ENCODE data around the gene CROCC.

GRCh38 chr1:16967962-16968361 lies 46.2 kb downstream of the CROCC start:
- TF ChIP-seq, protein P1, sequence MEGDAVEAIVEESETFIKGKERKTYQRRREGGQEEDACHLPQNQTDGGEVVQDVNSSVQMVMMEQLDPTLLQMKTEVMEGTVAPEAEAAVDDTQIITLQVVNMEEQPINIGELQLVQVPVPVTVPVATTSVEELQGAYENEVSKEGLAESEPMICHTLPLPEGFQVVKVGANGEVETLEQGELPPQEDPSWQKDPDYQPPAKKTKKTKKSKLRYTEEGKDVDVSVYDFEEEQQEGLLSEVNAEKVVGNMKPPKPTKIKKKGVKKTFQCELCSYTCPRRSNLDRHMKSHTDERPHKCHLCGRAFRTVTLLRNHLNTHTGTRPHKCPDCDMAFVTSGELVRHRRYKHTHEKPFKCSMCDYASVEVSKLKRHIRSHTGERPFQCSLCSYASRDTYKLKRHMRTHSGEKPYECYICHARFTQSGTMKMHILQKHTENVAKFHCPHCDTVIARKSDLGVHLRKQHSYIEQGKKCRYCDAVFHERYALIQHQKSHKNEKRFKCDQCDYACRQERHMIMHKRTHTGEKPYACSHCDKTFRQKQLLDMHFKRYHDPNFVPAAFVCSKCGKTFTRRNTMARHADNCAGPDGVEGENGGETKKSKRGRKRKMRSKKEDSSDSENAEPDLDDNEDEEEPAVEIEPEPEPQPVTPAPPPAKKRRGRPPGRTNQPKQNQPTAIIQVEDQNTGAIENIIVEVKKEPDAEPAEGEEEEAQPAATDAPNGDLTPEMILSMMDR (IDR thresholded peaks at IDR 0.05), result no peak
- no peak for TF ChIP-seq POLR2AphosphoS5 (IDR thresholded peaks at IDR 0.05)
